Stimulated activated CD4-positive, alpha-beta T cell treated with anti-CD3 and anti-CD28 coated beads, Interleukin-1b, Interleukin-23, amount 100 ng/mL, for 1 hour (primary cell): ENCODE data around the gene WWTR1.

Source experiments
- DNase-seq, 2 donors: peaks; one replicate each; pipeline ENCODE4 v3.0.0-alpha.2; 2020; ENCODE audit warnings: low read depth in 2 of 2

The WWTR1 gene

DNA sequence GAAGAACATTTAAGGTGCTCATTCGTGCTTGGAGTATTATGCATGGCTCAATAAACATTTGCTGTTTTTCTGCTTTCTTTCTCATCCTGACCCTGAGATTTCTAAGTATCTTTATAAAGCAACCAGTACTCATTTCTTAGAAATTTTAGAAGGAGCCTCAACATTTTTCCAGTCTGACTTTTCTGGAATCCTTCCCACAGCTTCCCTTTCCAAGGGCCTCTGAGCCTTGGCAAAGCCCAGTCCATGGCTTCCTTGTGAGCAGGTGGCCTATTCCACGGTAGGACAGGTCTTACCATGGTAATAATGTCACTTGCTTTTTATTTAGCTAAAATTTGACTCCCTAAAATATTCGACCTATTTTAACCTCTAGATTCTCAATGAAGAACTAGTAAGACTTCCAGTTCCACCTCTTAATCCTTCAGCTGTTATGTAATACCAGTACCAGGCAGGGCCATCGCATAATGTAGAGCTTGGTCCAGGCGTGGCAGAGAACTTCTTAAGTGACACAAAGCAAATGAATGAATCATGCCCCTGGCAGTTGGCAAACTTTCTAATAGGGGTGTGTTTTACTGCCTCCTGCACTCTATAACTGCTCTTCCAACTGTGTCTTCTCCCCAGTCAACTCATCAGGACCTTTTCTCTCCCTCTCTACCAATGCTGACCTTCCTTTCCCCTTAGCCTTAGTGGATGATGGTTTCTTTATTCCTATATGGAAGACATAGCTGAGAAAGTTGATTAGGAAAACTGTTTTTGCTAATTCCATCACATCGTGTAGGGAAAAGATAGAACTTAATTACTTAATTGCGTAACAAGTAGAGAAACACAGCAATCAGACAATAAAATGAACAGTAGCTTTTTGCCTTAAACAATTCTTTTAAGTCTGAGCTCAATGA is 184.2 kb downstream of the WWTR1 start:
- no peak for DNase-seq

DNA sequence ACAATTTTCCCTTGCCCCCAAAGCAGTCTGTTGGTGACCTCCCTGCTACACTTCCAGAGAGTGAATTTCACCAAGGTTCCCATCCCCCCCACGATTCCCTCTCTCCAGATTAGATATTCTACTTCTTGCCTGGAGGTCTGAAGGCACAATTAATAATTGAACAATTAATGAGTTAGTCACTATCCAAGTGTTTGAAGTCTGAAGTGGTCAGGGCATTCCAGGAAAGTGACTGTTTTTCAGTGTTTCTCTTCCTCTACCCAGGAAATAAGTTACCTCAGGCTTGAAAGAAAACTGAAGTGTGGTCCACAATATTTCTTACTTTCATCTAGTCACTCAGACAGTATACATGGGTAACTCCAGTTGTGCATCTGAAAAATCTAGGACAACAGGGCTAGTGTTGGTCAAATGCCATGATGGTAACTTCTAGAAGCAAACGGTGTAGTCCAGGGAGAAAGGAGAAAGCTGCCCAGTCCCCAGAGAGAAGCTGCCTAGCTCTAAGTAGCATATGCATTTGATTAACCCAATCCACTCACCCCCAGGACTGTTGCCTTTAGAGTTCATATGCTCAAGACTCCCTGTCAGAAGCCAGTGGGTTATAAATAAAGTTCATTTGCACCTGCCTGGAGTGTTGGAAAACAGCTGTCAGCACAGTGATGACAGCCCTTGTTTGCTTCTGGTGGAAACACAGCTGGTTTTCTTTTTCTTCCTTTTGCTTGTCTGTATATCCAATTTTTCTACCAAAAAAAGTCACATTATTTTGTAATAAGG is 185.6 kb downstream of the WWTR1 start:
- no peak for DNase-seq

DNA sequence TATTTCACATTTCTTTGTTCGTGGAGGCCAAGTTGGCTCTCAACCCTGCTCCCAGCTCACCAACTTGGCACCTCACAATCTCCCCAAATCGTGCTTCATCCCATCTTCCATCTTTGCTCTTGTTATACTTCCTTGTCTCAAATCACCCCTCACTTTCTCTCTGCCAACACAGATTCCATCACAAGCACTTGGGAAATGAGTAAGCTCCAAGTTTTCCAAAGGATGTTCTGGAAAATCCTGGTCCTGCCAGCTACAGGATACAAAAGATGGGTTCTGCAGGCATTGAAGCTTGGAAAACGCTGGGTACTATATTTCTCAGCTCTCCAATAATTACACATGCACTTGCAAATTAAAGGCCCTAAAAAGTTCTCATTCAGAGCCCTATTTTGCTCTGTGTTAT is 187.4 kb downstream of the WWTR1 start:
- DNase-seq, result no peak

DNA sequence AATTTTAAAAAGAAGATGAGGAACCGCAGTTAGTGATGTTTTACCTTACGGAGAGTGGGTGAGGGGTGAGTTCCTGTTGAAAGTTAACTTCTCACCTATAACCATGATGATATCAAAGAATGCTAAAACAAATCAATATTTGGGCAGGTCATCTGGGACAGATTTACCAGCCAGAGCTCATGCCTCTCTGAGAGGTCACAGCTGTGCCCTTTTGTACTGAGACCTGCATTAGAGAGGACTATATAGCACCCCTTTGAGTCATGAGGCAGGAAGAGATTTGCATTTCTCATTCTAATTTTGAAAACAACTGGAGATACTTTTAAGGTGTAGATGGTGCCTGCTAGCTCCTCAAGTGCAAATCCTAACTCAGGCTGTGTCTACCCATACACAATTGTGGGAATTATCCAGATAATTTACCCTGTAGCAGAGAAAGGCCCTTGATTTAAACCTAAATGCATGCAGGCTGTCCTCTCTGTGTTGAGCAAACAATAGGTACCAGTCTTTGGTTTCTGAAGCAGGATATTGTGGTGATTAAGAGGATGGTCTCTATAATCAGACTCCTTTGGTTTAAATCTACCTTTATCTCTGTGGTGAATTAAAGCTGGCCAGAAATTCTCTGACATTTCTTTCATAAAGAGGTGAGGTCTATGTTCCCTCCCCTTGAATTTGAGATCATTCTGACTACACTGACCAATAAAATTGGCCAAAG is 189.2 kb downstream of the WWTR1 start:
- DNase-seq, result no peak
